ENCODE results near the gene RIBC2.

DNA sequence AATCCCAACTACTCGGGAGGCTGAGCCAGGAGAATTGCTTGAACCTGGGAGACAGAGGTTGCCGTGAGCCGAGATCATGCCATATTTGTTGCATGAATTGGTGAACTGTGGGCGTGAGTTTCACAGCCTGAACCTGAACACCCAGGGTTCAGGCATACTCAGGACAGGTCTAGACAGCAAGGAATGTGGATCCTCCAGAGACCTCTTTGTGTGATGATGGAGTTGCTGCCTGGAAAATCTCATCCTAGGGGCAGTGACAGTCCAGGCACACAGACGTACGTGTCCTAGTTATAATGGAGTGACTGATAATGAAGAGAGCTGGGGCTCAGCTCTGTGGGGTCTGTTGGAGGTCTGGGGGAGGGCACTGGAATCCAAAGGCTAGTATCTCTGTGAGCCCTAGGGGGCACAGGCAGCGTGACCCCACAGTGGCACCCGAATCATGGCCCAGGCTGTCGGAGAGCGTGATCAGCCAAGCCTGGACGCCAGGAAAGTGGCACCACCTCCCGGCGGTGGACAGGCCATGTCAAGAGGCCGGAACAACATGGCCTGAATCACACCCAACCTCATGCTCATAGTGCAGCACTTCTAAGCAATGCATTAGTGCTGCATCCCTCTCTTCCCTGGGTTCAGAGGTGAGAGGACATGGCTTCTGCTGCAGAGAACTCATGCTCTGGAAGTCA, 31.7 kb downstream of the RIBC2 start:
- no peak for TF ChIP-seq POLR2AphosphoS5 (IDR thresholded peaks at IDR 0.05; ENCODE audit: low read length)
- TF ChIP-seq, protein P1, sequence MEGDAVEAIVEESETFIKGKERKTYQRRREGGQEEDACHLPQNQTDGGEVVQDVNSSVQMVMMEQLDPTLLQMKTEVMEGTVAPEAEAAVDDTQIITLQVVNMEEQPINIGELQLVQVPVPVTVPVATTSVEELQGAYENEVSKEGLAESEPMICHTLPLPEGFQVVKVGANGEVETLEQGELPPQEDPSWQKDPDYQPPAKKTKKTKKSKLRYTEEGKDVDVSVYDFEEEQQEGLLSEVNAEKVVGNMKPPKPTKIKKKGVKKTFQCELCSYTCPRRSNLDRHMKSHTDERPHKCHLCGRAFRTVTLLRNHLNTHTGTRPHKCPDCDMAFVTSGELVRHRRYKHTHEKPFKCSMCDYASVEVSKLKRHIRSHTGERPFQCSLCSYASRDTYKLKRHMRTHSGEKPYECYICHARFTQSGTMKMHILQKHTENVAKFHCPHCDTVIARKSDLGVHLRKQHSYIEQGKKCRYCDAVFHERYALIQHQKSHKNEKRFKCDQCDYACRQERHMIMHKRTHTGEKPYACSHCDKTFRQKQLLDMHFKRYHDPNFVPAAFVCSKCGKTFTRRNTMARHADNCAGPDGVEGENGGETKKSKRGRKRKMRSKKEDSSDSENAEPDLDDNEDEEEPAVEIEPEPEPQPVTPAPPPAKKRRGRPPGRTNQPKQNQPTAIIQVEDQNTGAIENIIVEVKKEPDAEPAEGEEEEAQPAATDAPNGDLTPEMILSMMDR (IDR thresholded peaks at IDR 0.05 in 2 of 3, conservative IDR thresholded peaks at IDR 0.05 in 1 of 3; ENCODE audit: control insufficient read depth in 2 of 3, extremely low read depth in 1 of 3, insufficient read depth in 1 of 3, low read depth in 3 of 3, low read length in 3 of 3), result no peak
- TF ChIP-seq MEF2A (IDR thresholded peaks at IDR 0.05; ENCODE audit: insufficient read depth, low read depth, low read length), result no peak
- TF ChIP-seq, protein P2, sequence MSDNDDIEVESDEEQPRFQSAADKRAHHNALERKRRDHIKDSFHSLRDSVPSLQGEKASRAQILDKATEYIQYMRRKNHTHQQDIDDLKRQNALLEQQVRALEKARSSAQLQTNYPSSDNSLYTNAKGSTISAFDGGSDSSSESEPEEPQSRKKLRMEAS (IDR thresholded peaks at IDR 0.05; ENCODE audit: low read depth, low read length), result no peak
- TF ChIP-seq POLR2A (IDR thresholded peaks at IDR 0.05; ENCODE audit: low read depth, low read length), result no peak
- TF ChIP-seq, protein P3, sequence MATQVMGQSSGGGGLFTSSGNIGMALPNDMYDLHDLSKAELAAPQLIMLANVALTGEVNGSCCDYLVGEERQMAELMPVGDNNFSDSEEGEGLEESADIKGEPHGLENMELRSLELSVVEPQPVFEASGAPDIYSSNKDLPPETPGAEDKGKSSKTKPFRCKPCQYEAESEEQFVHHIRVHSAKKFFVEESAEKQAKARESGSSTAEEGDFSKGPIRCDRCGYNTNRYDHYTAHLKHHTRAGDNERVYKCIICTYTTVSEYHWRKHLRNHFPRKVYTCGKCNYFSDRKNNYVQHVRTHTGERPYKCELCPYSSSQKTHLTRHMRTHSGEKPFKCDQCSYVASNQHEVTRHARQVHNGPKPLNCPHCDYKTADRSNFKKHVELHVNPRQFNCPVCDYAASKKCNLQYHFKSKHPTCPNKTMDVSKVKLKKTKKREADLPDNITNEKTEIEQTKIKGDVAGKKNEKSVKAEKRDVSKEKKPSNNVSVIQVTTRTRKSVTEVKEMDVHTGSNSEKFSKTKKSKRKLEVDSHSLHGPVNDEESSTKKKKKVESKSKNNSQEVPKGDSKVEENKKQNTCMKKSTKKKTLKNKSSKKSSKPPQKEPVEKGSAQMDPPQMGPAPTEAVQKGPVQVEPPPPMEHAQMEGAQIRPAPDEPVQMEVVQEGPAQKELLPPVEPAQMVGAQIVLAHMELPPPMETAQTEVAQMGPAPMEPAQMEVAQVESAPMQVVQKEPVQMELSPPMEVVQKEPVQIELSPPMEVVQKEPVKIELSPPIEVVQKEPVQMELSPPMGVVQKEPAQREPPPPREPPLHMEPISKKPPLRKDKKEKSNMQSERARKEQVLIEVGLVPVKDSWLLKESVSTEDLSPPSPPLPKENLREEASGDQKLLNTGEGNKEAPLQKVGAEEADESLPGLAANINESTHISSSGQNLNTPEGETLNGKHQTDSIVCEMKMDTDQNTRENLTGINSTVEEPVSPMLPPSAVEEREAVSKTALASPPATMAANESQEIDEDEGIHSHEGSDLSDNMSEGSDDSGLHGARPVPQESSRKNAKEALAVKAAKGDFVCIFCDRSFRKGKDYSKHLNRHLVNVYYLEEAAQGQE (IDR thresholded peaks at IDR 0.05; ENCODE audit: low read depth, low read length), result no peak
- no peak for TF ChIP-seq NBN (IDR thresholded peaks at IDR 0.05)
- no peak for TF ChIP-seq PAX8 (IDR thresholded peaks at IDR 0.05)
- no peak for TF ChIP-seq CEBPB (IDR thresholded peaks at IDR 0.05; ENCODE audit: borderline replicate concordance in 1 of 2, low read depth in 2 of 2, low read length in 2 of 2)
- TF ChIP-seq KDM1A (IDR thresholded peaks at IDR 0.05; ENCODE audit: borderline replicate concordance), result no peak
- no peak for TF ChIP-seq TCF7 (IDR thresholded peaks at IDR 0.05; ENCODE audit: borderline replicate concordance)
